Glomerular visceral epithelial cell (primary cell): Measurements from ENCODE around the gene SORCS2.
A peak's percentile ranks its signal among the peaks of the same experiment; 100 is the strongest.

Source experiments
- DNase-seq: peaks from one replicate; pipeline ENCODE4 v3.0.0-alpha.2; 2016; ENCODE audit errors: extremely low spot score

The SORCS2 gene

GRCh38 chr4:7303561-7303960 lies 111.2 kb downstream of the SORCS2 start:
- no peak for DNase-seq

DNA sequence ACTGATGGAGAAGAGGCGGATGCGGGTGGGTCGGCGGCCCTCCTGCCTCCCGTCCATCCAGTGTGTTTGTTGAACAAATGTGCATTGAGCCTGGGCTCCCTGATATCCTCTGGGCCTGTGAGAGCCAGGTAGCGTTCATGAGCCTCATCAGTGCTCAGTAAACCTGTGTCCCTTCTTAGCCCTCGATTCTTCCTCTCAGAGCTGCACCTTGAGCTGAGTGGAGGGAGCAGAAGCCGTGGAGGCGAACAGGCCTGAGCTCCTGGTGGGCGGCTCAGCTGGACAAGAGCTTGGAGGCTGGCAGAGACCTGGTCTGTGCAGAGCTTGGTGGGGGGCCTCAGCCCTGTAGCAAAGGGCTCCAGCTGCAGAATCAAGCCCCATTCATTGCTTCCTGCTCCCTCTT lies 112.1 kb downstream of the SORCS2 start:
- no peak for DNase-seq

DNA sequence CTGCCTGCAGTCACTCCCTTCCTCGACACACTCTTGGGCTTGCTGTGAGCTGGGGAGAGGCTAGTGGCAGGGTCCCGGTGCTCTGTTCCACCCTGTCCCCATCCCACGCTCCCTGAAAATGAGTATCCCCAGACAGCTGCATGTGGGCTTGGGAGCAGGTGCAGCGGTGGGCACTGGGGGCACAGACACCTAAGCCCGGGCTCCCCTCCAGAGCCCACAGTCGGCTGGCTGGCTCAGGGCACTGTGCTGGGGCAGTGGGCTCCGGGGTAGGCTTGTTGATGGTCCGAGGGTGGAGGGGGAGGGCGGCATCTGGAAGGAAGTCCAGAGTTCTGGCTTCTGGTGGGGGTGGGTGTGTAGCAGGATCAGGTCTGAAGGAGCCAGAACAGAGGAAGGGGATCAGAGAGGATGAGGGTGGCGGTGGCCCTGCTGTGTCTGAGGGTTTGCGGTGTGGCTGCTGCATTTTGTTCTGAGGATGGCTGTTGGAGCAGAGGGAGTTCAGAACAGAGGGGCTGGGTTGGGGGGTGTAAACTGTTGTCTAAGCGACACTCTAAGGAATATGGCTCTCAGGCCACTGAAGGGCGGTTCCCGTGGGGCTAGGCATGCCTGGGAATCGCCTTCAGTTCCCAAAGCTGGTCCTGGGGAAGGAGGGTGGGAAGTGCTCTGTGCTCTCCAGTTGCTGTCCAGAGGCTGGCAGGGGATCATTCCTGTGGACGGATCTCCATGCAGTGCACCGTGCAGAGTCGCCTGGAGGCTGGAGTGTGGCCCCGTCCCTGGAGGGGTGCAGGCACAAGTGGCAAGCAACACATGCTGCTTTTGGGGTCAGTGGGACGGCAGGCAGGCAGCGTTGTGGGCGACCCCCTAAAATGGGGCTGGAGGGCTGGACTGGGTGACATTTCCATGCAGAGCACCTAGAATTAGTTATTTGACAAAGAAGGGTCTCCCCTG lies 114.0 kb downstream of the SORCS2 start:
- no peak for DNase-seq

DNA sequence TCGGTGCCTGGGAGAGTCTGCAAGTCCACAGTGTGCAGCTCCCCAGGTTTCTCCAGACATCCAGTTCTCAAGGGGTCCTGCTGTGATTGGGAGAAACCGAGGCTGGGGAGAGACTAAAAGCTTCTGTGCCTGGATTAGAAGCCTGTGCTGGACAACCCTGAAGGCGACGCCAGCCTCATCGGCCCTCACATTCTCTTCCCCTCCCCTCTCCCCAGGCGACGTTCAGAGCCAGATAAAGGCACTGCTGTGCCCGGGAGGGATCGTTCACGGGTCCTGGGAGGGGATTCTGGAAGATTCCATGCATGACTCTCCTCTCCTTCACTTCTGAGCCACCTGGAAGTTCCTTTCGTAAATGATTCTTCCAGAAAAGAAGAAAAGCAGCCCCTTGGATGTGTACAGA lies 114.6 kb downstream of the SORCS2 start:
- no peak for DNase-seq

DNA sequence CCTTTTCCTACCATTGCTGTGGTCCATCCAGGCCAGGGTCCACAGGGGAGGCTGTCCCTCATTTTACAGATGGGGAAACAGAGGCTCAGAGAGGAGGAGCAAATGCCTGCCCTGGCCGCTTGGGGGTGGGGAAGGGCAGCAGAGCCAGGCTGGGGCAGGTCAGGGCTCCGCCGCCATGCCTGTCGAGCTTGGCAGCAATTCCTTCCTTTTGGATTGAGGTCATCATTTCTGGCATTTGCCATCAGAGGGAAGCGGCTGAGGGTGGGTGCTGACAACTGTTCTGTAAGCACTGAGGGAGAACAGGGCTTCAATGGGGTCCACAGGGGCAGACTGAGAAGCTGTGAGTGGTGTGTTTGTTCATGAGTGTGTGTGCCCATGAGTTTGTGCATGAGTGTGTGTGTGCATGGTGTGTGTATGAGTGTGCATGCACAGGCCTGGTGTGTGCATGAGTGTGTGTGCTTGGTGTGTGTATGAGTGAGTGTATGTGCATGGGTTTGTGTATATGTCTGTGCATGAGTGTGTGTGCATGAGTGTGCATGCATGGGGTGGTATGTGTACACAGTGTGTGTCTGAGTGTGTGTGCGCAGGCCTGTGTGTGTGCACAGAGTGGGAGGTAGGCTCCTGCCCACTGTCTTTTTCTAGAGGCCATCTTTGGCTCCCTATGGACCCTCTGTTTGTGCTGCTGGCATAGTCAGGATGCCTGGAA lies 115.2 kb downstream of the SORCS2 start:
- no peak for DNase-seq

- DNase-seq = no peak
These were observed 116.8 kb downstream of the SORCS2 start for GRCh38 chr4:7309181-7309580.

DNA sequence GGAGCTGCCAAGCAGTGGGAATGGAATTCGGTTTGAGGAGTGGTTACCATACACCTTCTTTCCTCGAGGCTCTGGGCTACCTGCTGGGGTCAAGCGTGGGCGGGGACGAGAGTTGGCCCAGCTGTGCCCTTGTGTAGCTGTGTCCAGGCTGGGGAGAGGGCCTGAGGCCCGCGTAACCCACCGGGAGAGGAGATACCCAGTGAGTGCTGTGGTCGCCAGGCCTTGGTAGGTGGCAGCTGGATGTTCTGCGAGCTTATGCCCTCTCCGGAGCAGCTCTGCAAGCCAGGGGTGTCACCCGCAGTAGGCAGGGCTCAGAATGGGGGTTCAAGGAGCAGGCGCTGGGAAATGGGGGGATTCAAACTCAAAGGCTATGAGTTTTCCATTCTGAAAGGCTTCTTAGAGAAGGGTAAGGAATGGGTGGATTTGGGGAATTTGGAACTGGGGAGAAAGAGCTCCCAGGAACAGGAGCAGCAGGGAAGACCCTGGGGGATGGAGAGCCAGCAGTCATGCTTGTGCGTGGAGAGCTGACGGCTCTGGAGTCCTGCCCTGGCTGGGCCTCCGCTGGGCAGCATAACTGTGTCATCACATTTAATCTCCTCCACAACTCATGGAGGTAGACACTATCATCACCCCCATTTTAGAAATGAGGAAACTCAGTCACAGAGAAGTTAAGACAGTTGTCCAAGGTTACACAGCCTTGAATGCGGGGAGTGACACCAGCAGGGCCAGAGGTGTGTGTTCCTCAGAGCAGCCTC lies 117.5 kb downstream of the SORCS2 start:
- DNase-seq = no peak

DNA sequence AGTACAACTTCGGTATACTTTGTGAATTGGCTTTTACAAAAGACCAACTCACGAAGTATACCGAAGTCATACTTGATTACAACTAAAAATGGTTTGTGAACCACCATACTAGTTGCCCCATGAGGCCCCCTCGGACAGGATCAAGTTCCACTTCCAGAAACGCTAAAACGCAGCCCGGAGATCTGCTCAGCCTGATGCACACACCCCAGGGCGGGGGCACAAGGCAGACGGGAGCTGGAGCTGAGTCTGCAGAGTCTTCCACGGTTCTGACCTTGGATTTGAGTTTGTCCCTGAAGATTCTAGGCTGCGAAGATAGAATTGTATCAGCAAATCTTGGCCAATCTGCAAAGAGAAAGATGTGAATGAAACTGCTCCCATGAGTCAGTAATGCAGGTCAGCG lies 118.1 kb downstream of the SORCS2 start:
- DNase-seq = no peak

GRCh38 chr4:7311205-7311604 lies 118.9 kb downstream of the SORCS2 start:
- no peak for DNase-seq

GRCh38 chr4:7312691-7313090 lies 120.4 kb downstream of the SORCS2 start:
- no peak for DNase-seq

DNA sequence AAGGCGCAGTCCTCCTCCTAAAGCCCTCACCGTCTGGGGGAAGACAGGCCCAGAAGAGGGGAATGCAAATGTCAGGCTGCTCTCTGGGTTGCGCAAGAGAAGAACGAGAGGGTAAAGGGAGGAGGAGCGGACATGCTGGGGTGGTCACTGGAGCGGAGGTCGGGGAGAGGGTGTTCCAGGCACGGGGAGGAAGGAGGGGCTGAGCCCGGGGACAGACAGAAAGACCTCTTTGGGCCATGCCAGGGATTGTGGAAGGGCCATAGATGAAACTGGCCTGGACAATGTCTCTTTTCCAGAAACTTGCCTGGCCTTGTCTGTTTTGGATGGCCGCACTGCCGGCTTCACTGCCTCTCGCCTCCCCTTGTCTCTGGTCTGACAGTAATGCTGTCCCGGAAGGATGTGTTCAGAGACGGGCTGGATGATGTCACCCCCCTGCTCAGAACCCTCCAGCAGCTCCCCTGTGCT lies 121.0 kb downstream of the SORCS2 start:
- DNase-seq = peak; percentile 44

DNA sequence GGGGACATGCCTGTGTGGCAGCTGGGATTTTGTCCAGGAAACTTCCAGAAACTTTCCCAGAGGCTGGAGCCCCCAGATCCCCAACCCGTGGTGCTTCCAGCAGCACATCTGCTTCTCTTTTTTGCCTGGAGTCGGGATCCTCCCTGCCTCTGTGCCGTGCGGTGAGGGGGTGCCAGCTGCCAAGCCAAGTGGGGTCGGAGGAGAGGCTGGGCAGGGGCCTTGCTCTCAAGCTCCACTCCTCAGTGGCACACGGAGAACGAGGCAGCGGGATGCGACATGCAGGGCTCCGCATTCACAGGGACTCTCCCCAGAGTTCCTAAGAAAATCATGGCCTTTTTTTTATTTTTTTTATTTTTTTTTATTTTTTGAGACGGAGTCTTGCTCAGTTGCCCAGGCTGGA lies 121.7 kb downstream of the SORCS2 start:
- no peak for DNase-seq

GRCh38 chr4:7315286-7315685 lies 122.9 kb downstream of the SORCS2 start:
- no peak for DNase-seq

- no peak for DNase-seq
These were observed 123.6 kb downstream of the SORCS2 start for GRCh38 chr4:7315935-7316334.

DNA sequence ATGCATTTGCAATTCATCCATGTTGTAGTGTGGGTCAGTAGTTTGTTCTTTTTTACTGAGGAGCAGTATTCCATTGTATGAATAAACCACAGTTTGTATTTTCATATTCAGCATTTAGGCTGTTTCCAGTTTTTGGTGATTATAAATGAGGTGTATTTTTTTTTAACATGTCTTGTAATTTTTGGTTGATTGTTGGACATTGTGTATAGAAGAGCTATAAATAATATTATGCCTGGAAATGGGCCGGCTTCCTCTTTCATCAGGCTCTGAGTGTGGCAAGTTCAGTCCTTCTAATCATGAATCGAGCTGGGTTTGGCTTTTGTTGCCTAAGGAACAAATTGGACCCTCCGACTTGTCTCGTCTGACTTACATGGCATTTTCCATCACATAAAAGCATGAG lies 126.7 kb downstream of the SORCS2 start:
- no peak for DNase-seq

DNA sequence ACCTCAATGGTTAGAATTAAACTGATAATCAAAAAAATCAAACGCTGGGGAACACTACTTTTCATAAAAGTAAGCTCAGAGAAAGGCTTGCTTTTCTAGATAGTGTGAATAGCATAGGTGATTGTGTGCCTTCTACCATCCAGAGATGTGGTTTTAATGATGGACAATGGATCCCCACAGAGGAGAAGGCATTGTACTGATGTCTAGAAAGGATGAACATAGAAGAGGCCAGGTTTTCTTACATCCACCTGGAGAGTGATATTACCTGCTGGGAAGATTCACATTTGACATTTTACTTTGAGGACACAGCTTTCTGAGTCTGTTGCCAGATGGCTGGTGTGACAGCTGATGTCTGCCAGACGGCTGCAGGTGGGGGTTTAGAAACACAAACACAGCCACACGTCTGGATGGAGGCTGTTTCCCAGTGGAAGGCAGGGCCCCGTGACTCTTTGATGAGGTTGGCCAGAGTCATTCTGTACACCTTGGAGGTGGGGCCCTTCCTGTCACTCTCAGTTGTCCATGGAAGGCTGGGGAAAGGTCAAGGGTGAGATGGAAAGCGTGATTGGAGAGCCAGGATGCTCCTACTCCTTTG lies 128.0 kb downstream of the SORCS2 start:
- DNase-seq = no peak

DNA sequence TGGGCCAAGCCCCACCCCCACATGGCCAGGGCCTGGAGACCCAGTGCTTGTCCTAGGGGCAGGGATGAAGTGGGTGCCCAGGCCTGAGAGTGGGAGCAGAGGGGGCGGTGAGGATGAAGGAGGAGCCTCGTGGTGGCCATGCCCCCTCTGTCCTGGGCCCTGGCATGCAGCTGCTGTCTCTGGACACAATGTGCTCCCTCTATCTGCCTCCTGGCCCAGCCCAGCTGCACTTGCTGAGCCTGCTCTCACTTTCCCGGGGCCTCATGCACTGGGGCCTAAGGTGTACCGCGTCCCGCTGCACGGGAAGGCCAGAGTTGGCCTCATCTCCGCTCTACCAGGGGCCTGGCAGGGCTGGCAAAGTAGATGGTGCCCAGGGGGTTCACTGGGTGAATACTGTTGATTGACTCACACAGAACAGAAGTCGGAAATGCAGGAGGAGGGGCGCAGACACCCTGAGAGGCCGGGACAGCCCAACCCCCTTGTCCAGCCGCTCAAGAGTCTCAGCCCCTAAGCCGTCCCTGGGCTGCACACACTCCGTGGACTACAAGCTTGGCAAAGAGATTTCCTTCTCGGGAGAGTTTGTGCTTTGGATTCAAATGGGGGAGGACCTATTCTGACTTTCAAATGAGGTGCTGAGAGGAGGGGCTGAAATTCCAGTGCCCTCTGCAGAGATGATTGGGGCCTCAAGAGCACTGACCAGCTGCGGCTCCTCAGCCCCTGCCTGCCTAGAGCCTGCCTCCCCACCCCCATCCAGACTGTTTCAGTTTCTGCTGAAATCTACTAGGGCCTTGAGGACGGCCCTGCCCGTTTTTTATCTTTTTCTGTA lies 130.0 kb downstream of the SORCS2 start:
- no peak for DNase-seq

DNA sequence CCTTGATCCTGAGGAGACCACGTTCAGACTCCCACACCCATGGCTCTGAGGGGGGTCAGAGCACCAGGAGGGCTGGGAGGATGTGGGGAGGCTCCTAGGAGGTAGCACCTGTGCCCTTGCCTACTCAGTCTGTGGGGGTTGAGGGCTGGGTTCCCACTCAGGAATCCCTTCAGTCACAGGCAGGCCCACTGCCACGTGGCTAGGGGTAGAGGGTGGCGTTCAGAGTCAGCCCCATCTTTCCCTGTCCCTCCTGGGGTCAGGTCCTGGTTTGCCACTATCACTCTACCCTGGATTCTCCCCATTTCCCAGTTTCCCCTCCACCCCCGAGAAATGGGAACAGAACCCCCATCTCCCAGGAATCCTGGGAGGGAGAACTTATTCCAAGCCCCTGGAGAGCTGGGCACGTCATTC lies 131.1 kb downstream of the SORCS2 start:
- DNase-seq = no peak

- DNase-seq = peak; percentile 20
These were observed 131.7 kb downstream of the SORCS2 start for GRCh38 chr4:7323872-7324650.

DNA sequence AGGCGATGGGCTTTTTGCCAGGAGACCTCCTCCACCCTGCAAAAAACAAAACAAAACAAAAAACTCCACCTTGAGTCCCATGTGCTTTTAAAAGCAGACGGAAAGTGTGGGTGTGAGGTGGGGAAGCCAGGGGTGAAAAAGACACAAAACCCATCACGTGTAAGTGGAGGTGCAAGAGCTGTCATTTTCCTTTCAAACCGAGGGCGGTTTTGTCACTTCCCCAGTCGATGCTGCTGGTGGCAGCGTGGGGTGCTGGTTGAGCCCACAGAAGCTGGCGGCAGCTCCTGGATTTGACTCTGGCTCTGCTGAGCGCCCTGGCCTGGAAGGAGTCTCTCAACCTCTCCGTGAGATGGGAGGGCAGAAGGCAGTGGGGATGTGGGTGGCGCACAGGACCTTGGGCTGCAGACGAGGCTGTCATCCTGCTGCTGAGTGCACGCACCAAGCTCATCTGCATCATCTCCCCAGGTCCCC lies 132.3 kb downstream of the SORCS2 start:
- no peak for DNase-seq
